ENCODE data around the gene ATXN7. TPM values are rescaled to one million over a fixed set of nuclear protein-coding genes. Genes with fewer than 3 reads are reported as not detected.

ATXN7 gene
- 10 to 100 TPM in 1 of 3 donors, 1 to 10 TPM in 2; 5.5 to 11.3 (median 6.0) TPM for polyA plus RNA-seq

GRCh38 chr3:63863150-63864007 is at the start of gene ATXN7, which contains the start of gene THOC7:
ATXN7 (plus strand) TSS chr3:63863867; CDS start chr3:63912599, 48,732 bp downstream.
THOC7 (minus strand) TSS chr3:63863805; CDS start chr3:63863790, 15 bp downstream.
- peaks cover 0 to 2% (median 0%) of the 10 kb centered on the region in 3 donors for H3K36me3 Mint-ChIP-seq
- H3K4me3 Mint-ChIP-seq, result peak within 1 kb of the TSS; percentile 91 to 95 (median 93)
- peaks cover 5 to 18% (median 16%) of the 10 kb centered on the region in 3 donors for H3K27me3 Mint-ChIP-seq (ENCODE audit: low read depth in 3 of 3)
- H3K27ac Mint-ChIP-seq, result peak within 1 kb of the TSS; percentile 84 to 95 (median 93)
- peaks cover 37 to 72% of the 10 kb centered on the region in 2 donors for H3K4me1 Mint-ChIP-seq
- no peaks in the 10 kb centered on the region for H3K9me3 Mint-ChIP-seq
- peak; percentile 77 to 79 (median 79) for DNase-seq

GRCh38 chr3:63814237-63814636 is 49.4 kb upstream of the ATXN7 start:
- Mint-ChIP-seq H3K27ac (peak overlapping the region in 2 of 6 donors; percentile 9 to 51), H3K4me3 (peak overlapping the region in 3 of 5 donors; percentile 14 to 30 (median 15)), H3K9me3 (no peaks in the 10 kb centered on the region), H3K4me1 (peaks cover 19 to 31% of the 10 kb centered on the region in 2 donors), H3K27me3 (ENCODE audit: low read depth in 3 of 3) (peaks cover 0 to 2% (median 0%) of the 10 kb centered on the region in 3 donors), H3K36me3 (peaks cover 0 to 11% (median 4%) of the 10 kb centered on the region in 3 donors)
- DNase-seq, result peak in 2 of 3 donors; percentile 12 to 18

- H3K4me3 Mint-ChIP-seq, result no peak overlapping the region
- no peaks in the 10 kb centered on the region for H3K9me3 Mint-ChIP-seq
- peaks cover 0 to 11% (median 8%) of the 10 kb centered on the region in 3 donors for H3K36me3 Mint-ChIP-seq
- peaks cover 19 to 31% of the 10 kb centered on the region in 2 donors for H3K4me1 Mint-ChIP-seq
- peak overlapping the region in 2 of 6 donors; percentile 31 to 75 for H3K27ac Mint-ChIP-seq
- DNase-seq, result no peak
- H3K27me3 Mint-ChIP-seq (ENCODE audit: low read depth in 3 of 3), result peaks cover 0 to 2% (median 0%) of the 10 kb centered on the region in 3 donors
Measured at GRCh38 chr3:63817225-63817624, 46.4 kb upstream of the ATXN7 start.

GRCh38 chr3:63818282-63819150 is 45.2 kb upstream of the ATXN7 start:
- Mint-ChIP-seq H3K27ac (no peak overlapping the region), H3K4me1 (peaks cover 19 to 26% of the 10 kb centered on the region in 2 donors), H3K27me3 (ENCODE audit: low read depth in 3 of 3) (peaks cover 0 to 2% (median 0%) of the 10 kb centered on the region in 3 donors), H3K4me3 (no peak overlapping the region), H3K36me3 (peaks cover 0 to 11% (median 4%) of the 10 kb centered on the region in 3 donors), H3K9me3 (no peaks in the 10 kb centered on the region)
- DNase-seq, result peak; percentile 34 to 56 (median 46)

- Mint-ChIP-seq H3K27ac (no peak within 1 kb of the TSS), H3K36me3 (peaks cover 0 to 12% (median 4%) of the 10 kb centered on the region in 3 donors), H3K9me3 (no peaks in the 10 kb centered on the region), H3K4me1 (peaks cover 15 to 21% of the 10 kb centered on the region in 2 donors), H3K27me3 (ENCODE audit: low read depth in 3 of 3) (peaks cover 0 to 2% (median 0%) of the 10 kb centered on the region in 3 donors), H3K4me3 (no peak within 1 kb of the TSS)
- DNase-seq, result no peak
Measured at GRCh38 chr3:63819151-63819398, 44.6 kb upstream of the ATXN7 start, which contains the start of gene C3orf49. C3orf49 (plus strand) TSS chr3:63819299; CDS start chr3:63819472, 173 bp downstream.

- Mint-ChIP-seq H3K4me3 (no peak overlapping the region), H3K9me3 (no peaks in the 10 kb centered on the region), H3K4me1 (no peaks in the 10 kb centered on the region), H3K27me3 (ENCODE audit: low read depth in 3 of 3) (no peaks in the 10 kb centered on the region), H3K27ac (no peak overlapping the region), H3K36me3 (peaks cover 0 to 18% (median 4%) of the 10 kb centered on the region in 3 donors)
- DNase-seq, result no peak
Measured at GRCh38 chr3:63824309-63824708, 39.4 kb upstream of the ATXN7 start.

- DNase-seq, result no peak
- H3K36me3 Mint-ChIP-seq, result peaks cover 9 to 45% (median 14%) of the 10 kb centered on the region in 3 donors
- no peaks in the 10 kb centered on the region for H3K27me3 Mint-ChIP-seq (ENCODE audit: low read depth in 3 of 3)
- no peak overlapping the region for H3K27ac Mint-ChIP-seq
- no peak overlapping the region for H3K4me3 Mint-ChIP-seq
- H3K9me3 Mint-ChIP-seq, result no peaks in the 10 kb centered on the region
- H3K4me1 Mint-ChIP-seq, result no peaks in the 10 kb centered on the region
Measured at GRCh38 chr3:63830526-63830925, 33.1 kb upstream of the ATXN7 start.

GRCh38 chr3:63832395-63832794 is 31.3 kb upstream of the ATXN7 start:
- H3K4me1 Mint-ChIP-seq, result no peaks in the 10 kb centered on the region
- no peak overlapping the region for H3K27ac Mint-ChIP-seq
- DNase-seq, result no peak
- H3K4me3 Mint-ChIP-seq, result no peak overlapping the region
- H3K27me3 Mint-ChIP-seq (ENCODE audit: low read depth in 3 of 3), result no peaks in the 10 kb centered on the region
- no peaks in the 10 kb centered on the region for H3K9me3 Mint-ChIP-seq
- peaks cover 9 to 46% (median 15%) of the 10 kb centered on the region in 3 donors for H3K36me3 Mint-ChIP-seq

- Mint-ChIP-seq H3K27me3 (ENCODE audit: low read depth in 3 of 3) (no peaks in the 10 kb centered on the region), H3K4me3 (no peak overlapping the region), H3K27ac (peak overlapping the region in 1 of 6 donors; percentile 65), H3K4me1 (peaks cover 4 to 22% of the 10 kb centered on the region in 2 donors), H3K9me3 (peaks cover 0 to 2% (median 0%) of the 10 kb centered on the region in 6 donors), H3K36me3 (peaks cover 6 to 10% (median 7%) of the 10 kb centered on the region in 3 donors)
- no peak for DNase-seq
Measured at GRCh38 chr3:63841704-63842103, 22.0 kb upstream of the ATXN7 start.

- no peaks in the 10 kb centered on the region for H3K27me3 Mint-ChIP-seq (ENCODE audit: low read depth in 3 of 3)
- peaks cover 0 to 2% (median 0%) of the 10 kb centered on the region in 6 donors for H3K9me3 Mint-ChIP-seq
- no peak for DNase-seq
- no peak overlapping the region for H3K27ac Mint-ChIP-seq
- no peak overlapping the region for H3K4me3 Mint-ChIP-seq
- H3K4me1 Mint-ChIP-seq, result peaks cover 4 to 22% of the 10 kb centered on the region in 2 donors
- H3K36me3 Mint-ChIP-seq, result peaks cover 6 to 10% (median 7%) of the 10 kb centered on the region in 3 donors
Measured at GRCh38 chr3:63842127-63842526, 21.5 kb upstream of the ATXN7 start.

- Mint-ChIP-seq H3K36me3 (peaks cover 4 to 10% (median 6%) of the 10 kb centered on the region in 3 donors), H3K27ac (no peak overlapping the region), H3K27me3 (ENCODE audit: low read depth in 3 of 3) (no peaks in the 10 kb centered on the region), H3K9me3 (peaks cover 0 to 2% (median 0%) of the 10 kb centered on the region in 6 donors), H3K4me3 (no peak overlapping the region), H3K4me1 (peaks cover 5 to 28% of the 10 kb centered on the region in 2 donors)
- DNase-seq, result no peak
Measured at GRCh38 chr3:63845215-63845614, 18.5 kb upstream of the ATXN7 start.

- no peak overlapping the region for H3K4me3 Mint-ChIP-seq
- H3K4me1 Mint-ChIP-seq, result peaks cover 5 to 23% of the 10 kb centered on the region in 2 donors
- no peaks in the 10 kb centered on the region for H3K27me3 Mint-ChIP-seq (ENCODE audit: low read depth in 3 of 3)
- no peaks in the 10 kb centered on the region for H3K36me3 Mint-ChIP-seq
- no peak overlapping the region for H3K27ac Mint-ChIP-seq
- no peaks in the 10 kb centered on the region for H3K9me3 Mint-ChIP-seq
- no peak for DNase-seq
Measured at GRCh38 chr3:63847718-63848450, 15.8 kb upstream of the ATXN7 start.

- H3K27ac Mint-ChIP-seq, result no peak overlapping the region
- H3K9me3 Mint-ChIP-seq, result no peaks in the 10 kb centered on the region
- no peak overlapping the region for H3K4me3 Mint-ChIP-seq
- peaks cover 5 to 19% of the 10 kb centered on the region in 2 donors for H3K4me1 Mint-ChIP-seq
- no peak for DNase-seq
- no peaks in the 10 kb centered on the region for H3K27me3 Mint-ChIP-seq (ENCODE audit: low read depth in 3 of 3)
- no peaks in the 10 kb centered on the region for H3K36me3 Mint-ChIP-seq
Measured at GRCh38 chr3:63849175-63849574, 14.5 kb upstream of the ATXN7 start.

Data from immature natural killer cell (primary cell).